IMR-90 (cell line): ENCODE data around the gene ARID4B. TPM values are rescaled to one million over a fixed set of nuclear protein-coding genes. Genes with fewer than 3 reads are reported as not detected.

Source experiments
- ATAC-seq: fragments of 200-7000 bp; cut with Tn5 transposase; 2 replicates; pipeline ENCODE4 v1.9.1; 2020; ENCODE audit warnings: low read depth, mild to moderate bottlenecking, moderate library complexity
- BruUV-seq: library from RNA; stranded (reverse); fragments of 400-500 nt; replicated peaks from 2 replicates; lab custom pipeline; 2021; lab: Mats Ljungman, UMichigan
- CTCF ChIA-PET: fragments of 300-600 bp; formaldehyde crosslinking; extraction: SDS; loops from one replicate; lab custom pipeline; 2021; ENCODE audit warnings: antibody characterized with exemption; lab: Yijun Ruan, JAX
- POLR2A ChIA-PET: fragments of 300-600 bp; sonication (Branson Sonifier 250); formaldehyde crosslinking; loops from one replicate; lab custom pipeline; 2022; ENCODE audit warnings: antibody characterized with exemption; ENCODE audit not compliant: unreplicated experiment; lab: Charles Lee
- DNase-seq: peaks from one replicate; pipeline ENCODE4 v3.0.0; 2013
- H2AFZ ChIP-seq: replicated peaks from 2 replicates; pipeline ENCODE3; 2013; ENCODE audit warnings: low read length, mild to moderate bottlenecking; ENCODE audit not compliant: poor library complexity
- H2AK5ac ChIP-seq: 2 replicates; pipeline ENCODE4 v1.6.1; 2013; ENCODE audit warnings: low read depth, low read length, inconsistent platforms
- H2AK9ac ChIP-seq: replicated peaks from 2 replicates; pipeline ENCODE3; 2013; ENCODE audit warnings: mild to moderate bottlenecking, low read depth, low read length, moderate library complexity; ENCODE audit not compliant: poor library complexity
- H2BK120ac ChIP-seq: 2 replicates; pipeline ENCODE4 v1.6.1; 2013; ENCODE audit warnings: low read depth, low read length, inconsistent platforms
- H2BK15ac ChIP-seq: 3 replicates; pipeline ENCODE4 v1.6.1; 2013; ENCODE audit warnings: low read depth, low read length, inconsistent platforms
- H2BK20ac ChIP-seq: 2 replicates; pipeline ENCODE4 v1.6.1; 2013; ENCODE audit warnings: low read depth, mild to moderate bottlenecking, inconsistent platforms, low read length, moderate library complexity
- H2BK5ac ChIP-seq: 2 replicates; pipeline ENCODE4 v1.6.1; 2013; ENCODE audit warnings: mild to moderate bottlenecking, low read depth, low read length, inconsistent platforms; ENCODE audit not compliant: poor library complexity, severe bottlenecking
- H3K14ac ChIP-seq: replicated peaks from 2 replicates; pipeline ENCODE4 v1.6.1; 2013; ENCODE audit warnings: low read depth, low read length, inconsistent platforms
- H3K18ac ChIP-seq: 2 replicates; pipeline ENCODE4 v1.6.1; 2013; ENCODE audit warnings: low read depth, low read length, control low read depth
- H3K23ac ChIP-seq: 2 replicates; pipeline ENCODE4 v1.6.1; 2013; ENCODE audit warnings: low read depth, low read length, inconsistent platforms
- H3K27ac ChIP-seq: 2 replicates; pipeline ENCODE4 v1.5.1; 2013; ENCODE audit warnings: mild to moderate bottlenecking, control low read depth, low read length; ENCODE audit not compliant: insufficient read depth
- H3K27me3 ChIP-seq: 2 replicates; pipeline ENCODE4 v1.6.1; 2013; ENCODE audit warnings: low read length; ENCODE audit not compliant: control insufficient read depth, insufficient read depth
- H3K36me3 ChIP-seq: 2 replicates; pipeline ENCODE4 v1.6.1; 2013; ENCODE audit warnings: low read length, mixed read lengths; ENCODE audit not compliant: control insufficient read depth, insufficient read depth
- H3K4ac ChIP-seq: 2 replicates; pipeline ENCODE4 v1.6.1; 2013; ENCODE audit warnings: low read depth, low read length, inconsistent platforms
- H3K4me1 ChIP-seq: 2 replicates; pipeline ENCODE4 v1.6.1; 2013; ENCODE audit warnings: low read length, mixed read lengths; ENCODE audit not compliant: control insufficient read depth, insufficient read depth
- H3K4me2 ChIP-seq: 2 replicates; pipeline ENCODE4 v1.6.1; 2013; ENCODE audit warnings: low read depth, mild to moderate bottlenecking, control low read depth, low read length, moderate library complexity
- H3K4me3 ChIP-seq: 2 replicates; pipeline ENCODE4 v1.5.1; 2013; ENCODE audit warnings: low read depth, mild to moderate bottlenecking, control low read depth, low read length, moderate library complexity; ENCODE audit not compliant: insufficient read depth
- H3K56ac ChIP-seq: 2 replicates; pipeline ENCODE4 v1.6.1; 2013; ENCODE audit warnings: low read length, inconsistent platforms; ENCODE audit not compliant: insufficient read depth; ENCODE audit errors: extremely low read depth
- H3K79me1 ChIP-seq, 2 experiments: 2 replicates each; pipeline ENCODE4 v1.6.1; 2013; ENCODE audit warnings: low read length in 2 of 2, inconsistent platforms in 1 of 2, low read depth in 1 of 2
- H3K9ac ChIP-seq: 2 replicates; pipeline ENCODE4 v1.6.1; 2013; ENCODE audit warnings: low read depth, low read length, control low read depth
- H3K9me1 ChIP-seq: 2 replicates; pipeline ENCODE4 v1.6.1; 2013; ENCODE audit warnings: low read length, inconsistent platforms; ENCODE audit not compliant: insufficient read depth
- H3K9me3 ChIP-seq: 2 replicates; pipeline ENCODE4 v1.6.1; 2013; ENCODE audit warnings: low read length; ENCODE audit not compliant: control insufficient read depth, insufficient read depth
- H4K20me1 ChIP-seq: 2 replicates; pipeline ENCODE4 v1.6.1; 2013; ENCODE audit warnings: low read length, inconsistent platforms; ENCODE audit not compliant: insufficient read depth
- H4K5ac ChIP-seq: 2 replicates; pipeline ENCODE4 v1.6.1; 2013; ENCODE audit warnings: mild to moderate bottlenecking, low read depth, low read length, control low read depth
- H4K8ac ChIP-seq, 2 experiments: 2 replicates each; pipeline ENCODE4 v1.6.1; 2013; ENCODE audit warnings: low read depth in 2 of 2, low read length in 2 of 2, control low read depth in 1 of 2, inconsistent platforms in 1 of 2
- H4K91ac ChIP-seq: 2 replicates; pipeline ENCODE4 v1.6.1; 2013; ENCODE audit warnings: low read depth, low read length, inconsistent platforms; ENCODE audit not compliant: insufficient read depth
- BHLHE40 ChIP-seq: fragments of 150-350 bp; IDR thresholded peaks from 2 replicates; pipeline ENCODE4 v1.6.1; 2016; ENCODE audit warnings: mild to moderate bottlenecking, low read depth, low read length
- CEBPB ChIP-seq: IDR thresholded peaks from 2 replicates; pipeline ENCODE4 v1.6.1; 2012; ENCODE audit warnings: low read depth, low read length, improper control_type of control experiment
- CHD1 ChIP-seq: IDR thresholded peaks from 2 replicates; pipeline ENCODE4 v1.6.1; 2012; ENCODE audit warnings: low read depth, low read length, improper control_type of control experiment
- CTCF ChIP-seq: conservative IDR thresholded peaks from 2 replicates; pipeline ENCODE4 v1.5.1; 2012; ENCODE audit warnings: mild to moderate bottlenecking, low read depth, low read length, improper control_type of control experiment
- FOS ChIP-seq: fragments of 150-350 bp; IDR thresholded peaks from 2 replicates; pipeline ENCODE4 v1.6.1; 2016; ENCODE audit warnings: low read depth, low read length
- MAFK ChIP-seq: IDR thresholded peaks from 2 replicates; pipeline ENCODE4 v1.6.1; 2012; ENCODE audit warnings: low read depth, low read length, improper control_type of control experiment
- MAZ ChIP-seq: IDR thresholded peaks from 2 replicates; pipeline ENCODE4 v1.6.1; 2012; ENCODE audit warnings: low read depth, mild to moderate bottlenecking, low read length, improper control_type of control experiment, moderate library complexity, borderline replicate concordance
- MXI1 ChIP-seq: IDR thresholded peaks from 2 replicates; pipeline ENCODE4 v1.6.1; 2012; ENCODE audit warnings: low read depth, mild to moderate bottlenecking, low read length, moderate library complexity, borderline replicate concordance
- NFE2L2 ChIP-seq: fragments of 150-350 bp; IDR thresholded peaks from 2 replicates; pipeline ENCODE4 v1.6.1; 2016; ENCODE audit warnings: low read depth, mild to moderate bottlenecking, low read length
- POLR2A ChIP-seq: IDR thresholded peaks from 2 replicates; pipeline ENCODE4 v1.6.1; 2012; ENCODE audit warnings: mild to moderate bottlenecking, low read depth, low read length
- RAD21 ChIP-seq: IDR thresholded peaks from 2 replicates; pipeline ENCODE4 v1.6.1; 2012; ENCODE audit warnings: low read length, improper control_type of control experiment
- RCOR1 ChIP-seq: IDR thresholded peaks from 2 replicates; pipeline ENCODE4 v1.6.1; 2012; ENCODE audit warnings: mild to moderate bottlenecking, low read length, improper control_type of control experiment; ENCODE audit not compliant: insufficient replicate concordance
- RFX5 ChIP-seq: IDR thresholded peaks from 2 replicates; pipeline ENCODE4 v1.8.0; 2012; ENCODE audit warnings: low read depth, mild to moderate bottlenecking, low read length, moderate library complexity
- SMC3 ChIP-seq: fragments of 150-350 bp; IDR thresholded peaks from 2 replicates; pipeline ENCODE4 v1.6.1; 2016; ENCODE audit warnings: low read depth, mild to moderate bottlenecking, antibody characterized with exemption, low read length, moderate library complexity
- WGBS, 2 experiments: methylation state at CpG; one replicate each; pipeline versions ENCODE4 v1.1.5 to v1.1.7; 2013; ENCODE audit warnings: missing lambda C conversion rate in 2 of 2; ENCODE audit not compliant: insufficient read length in 1 of 2; ENCODE audit errors: extremely low coverage in 2 of 2; 5-methylcytosine and 5-hydroxymethylcytosine counted together
- dilution Hi-C: fragments of 300-500 bp; cut with HindIII; formaldehyde crosslinking; loops from one replicate; pipeline ENCODE4 v1.14.3; 2018; ENCODE audit warnings: low sequenced_read_pairs; ENCODE audit not compliant: unreplicated experiment
- in situ Hi-C: fragments of 300-500 bp; cut with MboI; formaldehyde crosslinking; loops from 3 replicates; pipeline ENCODE4 v1.14.3; 2019; ENCODE audit warnings: low sequenced_read_pairs, inconsistent platforms, mixed read lengths
- intact Hi-C: fragments of 100-400 bp; cut with micrococcal nuclease; formaldehyde crosslinking; loops from 2 replicates; pipeline ENCODE4 v1.10.0; 2022
- polyA plus RNA-seq, 3 experiments: library from polyadenylated mRNA; depleted of rRNA; stranded (reverse); fragments of >200 nt; gene quantifications; 2 replicates each; pipeline ENCODE4 v1.2.3, GENCODE V29; 2012; ENCODE audit warnings: low replicate concordance in 1 of 3
- total RNA-seq: library from RNA; depleted of rRNA; stranded (reverse); fragments of >200 nt; gene quantifications from 2 replicates; pipeline ENCODE4 v1.2.3, GENCODE V29; 2012
- TF ChIP-seq, protein P1 (sequence below): fragments of 150-350 bp; IDR thresholded peaks from 2 replicates; pipeline ENCODE4 v1.6.1; 2016; ENCODE audit warnings: low read depth, mild to moderate bottlenecking, low read length, moderate library complexity, borderline replicate concordance
- TF ChIP-seq, protein P2 (sequence below): fragments of 150-350 bp; IDR thresholded peaks from 2 replicates; pipeline ENCODE4 v1.6.1; 2017; ENCODE audit warnings: mild to moderate bottlenecking, antibody characterized with exemption, low read length, low read depth

ARID4B gene
- total and polyA plus RNA-seq, 2 of the 4 experiments (the other 2 are of a cell fraction): 8.5 to 16.0 TPM

DNA sequence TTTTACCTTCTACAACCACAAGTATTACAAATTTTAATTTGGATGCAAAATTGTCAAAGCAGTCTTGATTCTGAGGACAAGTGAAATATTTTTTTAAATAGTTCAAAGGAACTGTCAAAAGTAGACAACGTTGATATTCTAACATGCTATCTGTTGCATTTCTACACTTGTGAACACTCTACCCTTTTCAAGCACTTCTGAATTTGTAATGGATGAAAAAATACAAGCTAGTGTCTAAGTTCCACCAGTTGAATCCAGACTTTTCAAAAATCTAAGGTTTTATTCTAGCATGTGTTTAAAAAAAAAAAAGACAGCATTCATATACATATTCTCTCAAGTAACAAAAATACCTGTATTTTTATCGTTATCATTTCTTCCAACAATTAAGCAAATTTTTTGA lies 2.1 kb downstream of the ARID4B start:
- dilution Hi-C loops: no loop called here
- Histone ChIP-seq H4K91ac (no peak overlapping the region), H3K9ac (no peak overlapping the region), H2AK5ac (no peak overlapping the region), H2BK5ac (no peak overlapping the region), H3K4me2 (peak overlapping the region; percentile 70), H4K8ac (no peak overlapping the region), H3K4me1 (no peaks in the 10 kb centered on the region), H2AFZ (no peak overlapping the region), H3K4ac (no peak overlapping the region), H3K4me3 (no peak overlapping the region), H3K14ac (no peak overlapping the region), H3K56ac (no peak overlapping the region; the same call in 1 of the 2 replicates), H3K9me1 (no peaks in the 10 kb centered on the region), H3K9me3 (no peaks in the 10 kb centered on the region), H4K20me1 (peaks cover 64% of the 10 kb centered on the region), H3K79me1 (peaks cover 0 to 37% of the 10 kb centered on the region in 2 experiments; a peak in 3 of 4 replicates), H2BK15ac (no peak overlapping the region), H3K36me3 (peaks cover 1% of the 10 kb centered on the region; the same call in 1 of the 2 replicates), H3K23ac (peak overlapping the region; percentile 59; the same call in 1 of the 2 replicates), H2BK20ac (no peak overlapping the region), H3K27me3 (no peaks in the 10 kb centered on the region), H4K5ac (no peak overlapping the region), H2AK9ac (no peak overlapping the region), H2BK120ac (no peak overlapping the region), H3K27ac (no peak overlapping the region), H3K18ac (no peak overlapping the region)
- BruUV-seq: TSS peak; percentile 18
- in situ Hi-C loops: no loop called here
- TF ChIP-seq, protein P1, sequence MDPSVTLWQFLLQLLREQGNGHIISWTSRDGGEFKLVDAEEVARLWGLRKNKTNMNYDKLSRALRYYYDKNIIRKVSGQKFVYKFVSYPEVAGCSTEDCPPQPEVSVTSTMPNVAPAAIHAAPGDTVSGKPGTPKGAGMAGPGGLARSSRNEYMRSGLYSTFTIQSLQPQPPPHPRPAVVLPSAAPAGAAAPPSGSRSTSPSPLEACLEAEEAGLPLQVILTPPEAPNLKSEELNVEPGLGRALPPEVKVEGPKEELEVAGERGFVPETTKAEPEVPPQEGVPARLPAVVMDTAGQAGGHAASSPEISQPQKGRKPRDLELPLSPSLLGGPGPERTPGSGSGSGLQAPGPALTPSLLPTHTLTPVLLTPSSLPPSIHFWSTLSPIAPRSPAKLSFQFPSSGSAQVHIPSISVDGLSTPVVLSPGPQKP: no peak
- TF ChIP-seq BHLHE40 (no peak), RAD21 (no peak), SMC3 (no peak), FOS (no peak), CEBPB (no peak), RFX5 (no peak), CHD1 (no peak), POLR2A (no peak), MXI1 (no peak), MAFK (no peak), NFE2L2 (no peak), CTCF (no peak), MAZ (no peak), RCOR1 (no peak)
- TF ChIP-seq, protein P2, sequence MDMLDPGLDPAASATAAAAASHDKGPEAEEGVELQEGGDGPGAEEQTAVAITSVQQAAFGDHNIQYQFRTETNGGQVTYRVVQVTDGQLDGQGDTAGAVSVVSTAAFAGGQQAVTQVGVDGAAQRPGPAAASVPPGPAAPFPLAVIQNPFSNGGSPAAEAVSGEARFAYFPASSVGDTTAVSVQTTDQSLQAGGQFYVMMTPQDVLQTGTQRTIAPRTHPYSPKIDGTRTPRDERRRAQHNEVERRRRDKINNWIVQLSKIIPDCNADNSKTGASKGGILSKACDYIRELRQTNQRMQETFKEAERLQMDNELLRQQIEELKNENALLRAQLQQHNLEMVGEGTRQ: no peak
- intact Hi-C loops: no loop called here
- POLR2A ChIA-PET: interaction anchor here (0.5 to 0.6 kb wide), 3 partner anchors 11 to 137 kb away, joined by 3 to 4 read pairs (median 4); no protein-coding TSS in a partner anchor
- CTCF ChIA-PET: no interaction called here
- WGBS, 2 experiments: no CpG with 5 or more reads among the region's 2 CpGs
- DNase-seq (no peak), ATAC-seq (no peak)
